Measurements from ENCODE around the gene NELL1.

DNA sequence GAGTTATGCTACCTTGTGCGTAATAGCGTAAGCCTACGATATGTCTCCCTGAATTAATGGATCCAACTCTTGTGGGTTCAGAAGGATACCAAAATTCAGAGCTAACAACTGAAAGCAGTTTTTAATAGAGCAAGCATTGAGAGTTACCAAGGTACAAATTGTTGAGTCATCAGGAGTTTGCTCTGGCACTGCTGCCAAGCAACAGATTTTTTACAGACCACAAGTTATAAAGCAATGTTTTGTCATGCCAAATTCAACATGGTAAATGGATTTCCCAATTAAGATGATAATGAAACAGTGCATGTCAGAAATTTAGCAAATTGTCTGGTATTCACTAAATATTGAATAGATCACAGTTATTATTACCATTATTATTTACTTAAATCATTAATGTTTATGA is 295.6 kb downstream of the NELL1 start:
- TF ChIP-seq TAF1 (IDR thresholded peaks at IDR 0.05; ENCODE audit: low read depth, low read length) (no peak), POLR2AphosphoS5 (IDR thresholded peaks at IDR 0.05; ENCODE audit: low read depth, low read length) (no peak), POLR2A (IDR thresholded peaks at IDR 0.05; ENCODE audit: low read depth, low read length) (no peak), SPI1 (IDR thresholded peaks at IDR 0.05; ENCODE audit: low read depth, low read length) (no peak), PAX5 (IDR thresholded peaks at IDR 0.05; ENCODE audit: insufficient read depth, low read length, severe bottlenecking) (no peak)
